ENCODE measurements around the gene ZFP1. TPM values are rescaled to one million over a fixed set of nuclear protein-coding genes. Genes with fewer than 3 reads are reported as not detected.
"Not testable (repeated sequence)": the region's sequence is repeated elsewhere in the genome, so short reads cannot be mapped to it uniquely, and the experiment has no call there.

ZFP1 gene
- total RNA-seq, 6 experiments from 2014 or later: 10.1 to 13.0 (median 11.8) TPM

- TF ChIP-seq CTCF (IDR thresholded peaks at IDR 0.05): no peak
- no peak for DNase-seq
- Mint-ChIP-seq H3K4me3 (no peak overlapping the region), H3K27me3 (ENCODE audit: insufficient read depth) (peaks cover 8% of the 10 kb centered on the region), H3K4me1 (ENCODE audit: low read depth) (no peaks in the 10 kb centered on the region), H3K27ac (no peak overlapping the region), H3K36me3 (ENCODE audit: low read depth) (peaks cover 14% of the 10 kb centered on the region), H3K9me3 (peaks cover 19% of the 10 kb centered on the region)
Observed at GRCh38 chr16:75121949-75122568, 26.3 kb upstream of the ZFP1 start.

GRCh38 chr16:75122609-75123008 is 25.7 kb upstream of the ZFP1 start:
- H3K4me1 Mint-ChIP-seq (ENCODE audit: low read depth): no peaks in the 10 kb centered on the region
- H3K36me3 Mint-ChIP-seq (ENCODE audit: low read depth): peaks cover 19% of the 10 kb centered on the region

GRCh38 chr16:75127713-75128415 is 20.5 kb upstream of the ZFP1 start:
- Mint-ChIP-seq H3K27ac (no peak overlapping the region), H3K4me3 (no peak overlapping the region), H3K9me3 (peaks cover 15% of the 10 kb centered on the region), H3K27me3 (ENCODE audit: insufficient read depth) (peaks cover 13% of the 10 kb centered on the region), H3K4me1 (ENCODE audit: low read depth) (no peaks in the 10 kb centered on the region), H3K36me3 (ENCODE audit: low read depth) (peaks cover 13% of the 10 kb centered on the region)
- TF ChIP-seq CTCF (IDR thresholded peaks at IDR 0.05): no peak
- DNase-seq: no peak

More at GRCh38 chr16:75122609-75123008, 25.7 kb upstream of the ZFP1 start:
- H3K27ac Mint-ChIP-seq: no peak overlapping the region
- H3K4me3 Mint-ChIP-seq: no peak overlapping the region
- DNase-seq: no peak
- peaks cover 25% of the 10 kb centered on the region for H3K9me3 Mint-ChIP-seq
- no peak for TF ChIP-seq CTCF (IDR thresholded peaks at IDR 0.05)
- H3K27me3 Mint-ChIP-seq (ENCODE audit: insufficient read depth): peaks cover 12% of the 10 kb centered on the region

GRCh38 chr16:75129421-75130149 is 18.7 kb upstream of the ZFP1 start:
- H3K4me1 Mint-ChIP-seq (ENCODE audit: low read depth); DNase-seq; H3K27ac Mint-ChIP-seq; H3K4me3 Mint-ChIP-seq: not testable (repeated sequence)
- peaks cover 15% of the 10 kb centered on the region for H3K9me3 Mint-ChIP-seq
- peaks cover 16% of the 10 kb centered on the region for H3K27me3 Mint-ChIP-seq (ENCODE audit: insufficient read depth)
- peaks cover 13% of the 10 kb centered on the region for H3K36me3 Mint-ChIP-seq (ENCODE audit: low read depth)

GRCh38 chr16:75130150-75130771 is 18.1 kb upstream of the ZFP1 start:
- Mint-ChIP-seq H3K9me3 (peaks cover 15% of the 10 kb centered on the region), H3K36me3 (ENCODE audit: low read depth) (peaks cover 13% of the 10 kb centered on the region), H3K27ac (no peak overlapping the region), H3K4me3 (no peak overlapping the region), H3K4me1 (ENCODE audit: low read depth) (no peaks in the 10 kb centered on the region), H3K27me3 (ENCODE audit: insufficient read depth) (peaks cover 16% of the 10 kb centered on the region)
- no peak for TF ChIP-seq CTCF (IDR thresholded peaks at IDR 0.05)
- no peak for DNase-seq

All from HFFc6 (cell line).